Iris pigment epithelial cell (primary cell): ENCODE results near the gene SEMA3F.
A peak's percentile ranks its signal among the peaks of the same experiment; 100 is the strongest.

Experiments used
- DNase-seq: peaks from one replicate; pipeline ENCODE4 v3.0.0-alpha.2; 2011; ENCODE audit warnings: low read depth

Gene SEMA3F

GRCh38 chr3:50235716-50236483 is 80.8 kb downstream of the SEMA3F start, which contains the start of gene GNAI2:
Gene GNAI2 (plus strand): TSS chr3:50236204. CDS start chr3:50236336, 132 bp downstream.
- DNase-seq: peak; percentile 99

- no peak for DNase-seq
Observed at GRCh38 chr3:50236484-50237132, 81.5 kb downstream of the SEMA3F start.

- no peak for DNase-seq
Observed at GRCh38 chr3:50237133-50237651, 82.1 kb downstream of the SEMA3F start.

- peak; percentile 86 for DNase-seq
Observed at GRCh38 chr3:50237754-50238548, 82.8 kb downstream of the SEMA3F start.

GRCh38 chr3:50238549-50239026 is 83.5 kb downstream of the SEMA3F start:
- no peak for DNase-seq
